HUDEP-2 (cell line): ENCODE results near the gene PTPRN.
"Not testable (repeated sequence)": the region's sequence is repeated elsewhere in the genome, so short reads cannot be mapped to it uniquely, and the experiment has no call there.

Experiments
- DNase-seq, 76 experiments: peaks; one replicate each; lab custom pipeline; 2025; ENCODE audit not compliant: unreplicated experiment in 76 of 76; lab: John Stamatoyannopoulos, UW

Gene PTPRN

GRCh38 chr2:219289195-219289536, 20.0 kb downstream of the PTPRN start:
- no peak for DNase-seq

GRCh38 chr2:219287580-219288265, 21.5 kb downstream of the PTPRN start:
- DNase-seq: peak in 38 of 76 experiments; percentile 8 to 58 (median 26)

DNA sequence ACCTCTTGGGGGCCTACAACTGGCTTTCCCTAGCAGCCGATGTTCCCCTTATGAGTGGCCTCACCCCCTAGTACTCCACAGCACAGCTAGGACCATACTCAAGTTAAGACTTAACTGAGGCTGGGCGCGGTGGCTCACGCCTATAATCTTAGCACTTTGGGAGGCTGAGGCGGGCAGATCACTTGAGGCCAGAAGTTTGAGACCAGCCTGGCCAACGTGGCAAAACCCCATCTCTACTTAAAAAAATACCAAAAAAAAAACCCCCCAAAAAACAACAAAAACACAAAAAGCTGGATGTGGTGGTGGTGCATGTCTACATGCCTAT, 22.1 kb downstream of the PTPRN start:
- not testable (repeated sequence) for DNase-seq

GRCh38 chr2:219286436-219287115, 22.6 kb downstream of the PTPRN start:
- peak in 63 of 76 experiments; percentile 6 to 79 (median 48) for DNase-seq

GRCh38 chr2:219285894-219286425, 23.2 kb downstream of the PTPRN start:
- DNase-seq: peak in 28 of 76 experiments; percentile 4 to 48 (median 29)

- no peak for DNase-seq
These were observed 23.8 kb downstream of the PTPRN start for GRCh38 chr2:219285373-219285735.

GRCh38 chr2:219284501-219285372, 24.5 kb downstream of the PTPRN start:
- no peak for DNase-seq

DNA sequence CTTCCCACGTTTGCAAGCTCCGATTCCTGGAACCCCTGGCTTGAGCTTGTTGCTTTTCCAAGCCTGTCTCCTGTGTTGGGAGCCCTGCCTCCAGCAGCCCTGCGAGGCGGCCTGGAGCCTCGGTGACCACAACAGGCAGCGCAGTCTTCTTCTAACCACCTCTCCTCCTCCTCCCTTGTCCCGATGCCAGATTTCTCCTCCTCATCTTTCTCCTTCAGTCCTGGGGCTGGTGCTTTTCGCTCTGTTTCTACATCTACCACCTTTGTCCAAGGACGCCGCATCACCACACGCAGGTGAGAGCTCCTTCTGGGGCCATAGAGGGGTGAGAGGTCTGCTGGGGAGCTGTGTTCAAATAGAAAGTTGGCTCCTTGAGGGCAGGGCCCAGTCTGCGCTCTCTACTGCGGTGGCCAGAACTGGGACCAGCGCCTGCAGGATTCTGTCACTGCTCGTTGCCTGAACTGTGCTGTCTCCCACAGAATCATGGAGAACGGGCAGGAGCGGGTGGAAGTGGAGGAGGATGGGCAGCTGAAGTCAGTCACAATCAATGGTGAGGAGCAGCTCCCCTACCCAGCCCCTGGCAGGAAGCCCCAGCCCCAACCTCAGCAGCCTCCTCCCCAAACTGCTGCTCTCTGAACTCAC, 26.1 kb downstream of the PTPRN start:
- no peak for DNase-seq

DNA sequence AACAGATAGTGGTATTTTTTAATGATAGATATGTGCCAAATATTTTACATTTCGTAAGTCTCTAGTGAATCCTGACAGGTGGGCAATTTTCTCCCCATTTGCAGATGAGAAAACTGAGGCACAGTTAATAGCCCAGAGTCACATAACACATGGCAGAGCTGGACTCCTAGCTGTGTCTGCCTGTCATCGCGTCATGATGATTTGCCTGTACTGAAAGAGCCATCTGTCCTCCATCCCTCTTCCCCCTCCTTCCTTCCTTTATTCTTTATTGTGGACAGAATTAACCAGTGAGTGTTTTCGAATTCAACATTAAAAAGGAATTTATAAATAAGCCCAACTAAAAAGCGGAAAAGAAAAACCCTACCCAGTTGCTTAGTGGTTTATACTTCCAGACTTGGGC, 26.8 kb downstream of the PTPRN start:
- no peak for DNase-seq

DNA sequence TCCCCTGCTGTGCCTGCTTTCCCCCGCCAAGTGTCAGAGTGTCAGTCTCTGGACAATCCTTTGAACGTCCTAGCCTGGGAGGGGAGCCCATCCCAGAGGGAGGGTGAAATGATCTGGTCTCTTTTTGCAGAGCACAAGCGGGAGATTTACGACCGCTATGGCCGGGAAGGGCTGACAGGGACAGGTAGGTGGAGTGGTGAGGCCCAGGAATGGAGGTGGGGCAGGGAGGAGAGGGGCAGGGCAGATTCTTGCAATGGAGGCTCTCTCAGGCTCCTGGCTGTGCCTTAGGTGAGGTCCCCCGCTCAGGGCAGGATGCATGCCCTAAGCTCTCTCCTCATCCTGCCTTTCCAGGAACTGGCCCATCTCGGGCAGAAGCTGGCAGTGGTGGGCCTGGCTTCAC, 27.6 kb downstream of the PTPRN start:
- DNase-seq: no peak

DNA sequence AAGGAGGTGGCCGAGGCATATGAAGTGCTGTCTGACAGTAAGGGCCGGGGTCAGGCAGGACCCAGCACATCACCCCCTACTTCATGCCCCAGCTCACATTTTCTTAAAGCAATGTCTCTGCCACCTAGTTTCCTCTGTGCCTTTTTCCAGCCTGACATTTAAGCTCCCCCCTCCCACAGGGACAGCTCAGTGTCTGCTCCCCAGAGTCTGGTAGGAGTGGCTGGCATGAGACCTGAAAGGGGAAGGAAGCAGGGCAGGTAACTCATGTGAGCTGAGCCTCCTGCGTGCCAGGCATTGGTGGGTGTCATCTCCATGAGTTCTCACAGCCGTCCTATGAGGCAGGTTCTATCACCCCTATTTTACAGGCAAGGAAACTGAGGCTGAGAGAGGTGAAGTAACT, 28.6 kb downstream of the PTPRN start:
- no peak for DNase-seq

DNA sequence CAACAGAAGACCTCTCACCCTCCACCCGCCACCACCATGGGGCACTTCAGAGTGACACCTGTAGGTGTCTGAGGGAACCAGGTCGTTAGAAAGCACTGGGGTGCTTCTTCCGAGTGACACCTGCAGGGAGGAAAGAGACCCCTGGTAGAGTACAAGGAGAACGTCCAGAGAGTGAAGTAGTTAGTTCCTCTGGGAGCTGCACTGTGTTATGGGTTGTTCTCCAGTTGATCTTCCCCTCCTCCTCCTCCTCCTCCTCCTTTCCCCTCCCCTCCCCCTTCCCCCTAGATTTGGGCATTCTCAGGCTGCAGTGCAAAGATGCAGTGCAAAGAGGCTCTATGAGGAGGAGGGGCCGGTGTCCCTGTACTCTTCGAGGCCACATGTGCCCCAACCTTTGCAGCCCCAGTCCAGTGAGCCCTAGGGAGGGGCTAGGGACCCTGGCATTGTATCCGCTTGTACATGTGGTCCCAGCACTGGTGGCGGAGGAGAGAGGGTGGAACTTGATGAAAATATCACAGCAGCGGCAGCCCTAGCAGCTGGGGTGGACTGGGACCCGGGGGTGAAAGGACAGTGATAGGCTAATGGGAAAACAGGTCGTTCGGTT, 29.2 kb downstream of the PTPRN start:
- peak in 14 of 76 experiments; percentile 9 to 57 (median 40) for DNase-seq

DNA sequence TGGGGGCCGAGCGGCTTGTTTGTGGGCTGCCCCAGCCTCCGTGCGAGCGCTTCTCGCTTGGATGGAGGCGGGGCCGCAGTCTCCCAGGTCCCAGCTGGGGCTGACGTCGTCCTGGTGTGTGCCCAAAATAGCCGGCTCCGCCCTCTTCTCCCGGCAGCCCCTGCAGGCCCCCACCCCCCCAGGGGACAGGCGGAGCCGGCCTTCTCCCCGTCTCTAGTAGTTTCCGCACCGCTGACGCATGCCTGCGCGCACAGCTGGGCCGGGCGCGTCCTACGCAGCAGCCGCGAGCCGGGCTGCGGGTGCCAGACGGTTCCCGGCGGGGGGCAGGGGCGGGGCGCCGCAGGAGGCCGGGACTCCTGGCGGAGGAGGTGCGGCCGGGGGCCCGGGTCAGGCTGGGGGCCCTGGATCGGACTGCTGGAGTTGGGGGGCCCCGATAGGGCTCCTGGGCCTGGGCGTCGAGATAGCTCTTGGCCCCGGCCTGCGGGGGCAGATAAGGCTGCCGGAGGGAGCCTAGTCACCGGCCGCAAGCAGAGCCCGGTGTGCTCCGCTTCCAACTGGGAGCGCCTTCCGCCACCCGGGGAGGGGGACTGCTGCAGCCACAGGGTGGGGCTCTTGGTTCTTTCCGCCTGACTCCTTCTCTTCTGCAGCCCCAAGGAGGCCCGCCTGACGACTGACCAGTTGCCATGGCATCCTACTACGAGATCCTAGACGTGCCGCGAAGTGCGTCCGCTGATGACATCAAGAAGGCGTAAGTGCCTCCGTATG, 29.9 kb downstream of the PTPRN start, which contains the start of gene DNAJB2:
Gene DNAJB2 (plus strand): TSS at position 216 of the 765 bp plus-strand sequence. CDS start 468 bp downstream, at position 684.
- DNase-seq: peak in 75 of 76 experiments; percentile 80 to 100 (median 99)

DNA sequence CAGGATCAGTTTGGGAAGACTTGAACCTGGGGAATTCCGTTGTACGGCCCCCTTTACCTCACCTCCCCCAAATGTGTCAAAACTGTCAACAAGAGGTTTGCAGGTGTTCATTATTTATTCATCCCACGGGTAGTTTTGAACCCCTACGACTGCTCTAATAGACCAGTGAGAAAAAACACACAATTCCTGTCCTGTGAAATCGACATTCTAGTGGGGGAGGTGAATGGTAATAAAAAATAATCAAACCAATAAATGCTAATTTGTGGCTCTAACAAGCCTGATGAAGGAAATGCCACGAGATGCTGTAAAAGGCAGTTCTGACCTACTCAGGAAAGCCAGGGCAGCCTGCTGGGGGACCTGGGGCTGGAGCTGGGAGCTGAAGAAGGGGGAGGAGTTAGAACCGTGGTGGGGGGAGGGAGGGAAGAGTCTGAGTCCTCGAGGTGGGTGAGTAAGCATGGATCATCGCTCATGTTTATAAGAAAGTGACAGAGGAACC, 30.5 kb downstream of the PTPRN start:
- no peak for DNase-seq

DNA sequence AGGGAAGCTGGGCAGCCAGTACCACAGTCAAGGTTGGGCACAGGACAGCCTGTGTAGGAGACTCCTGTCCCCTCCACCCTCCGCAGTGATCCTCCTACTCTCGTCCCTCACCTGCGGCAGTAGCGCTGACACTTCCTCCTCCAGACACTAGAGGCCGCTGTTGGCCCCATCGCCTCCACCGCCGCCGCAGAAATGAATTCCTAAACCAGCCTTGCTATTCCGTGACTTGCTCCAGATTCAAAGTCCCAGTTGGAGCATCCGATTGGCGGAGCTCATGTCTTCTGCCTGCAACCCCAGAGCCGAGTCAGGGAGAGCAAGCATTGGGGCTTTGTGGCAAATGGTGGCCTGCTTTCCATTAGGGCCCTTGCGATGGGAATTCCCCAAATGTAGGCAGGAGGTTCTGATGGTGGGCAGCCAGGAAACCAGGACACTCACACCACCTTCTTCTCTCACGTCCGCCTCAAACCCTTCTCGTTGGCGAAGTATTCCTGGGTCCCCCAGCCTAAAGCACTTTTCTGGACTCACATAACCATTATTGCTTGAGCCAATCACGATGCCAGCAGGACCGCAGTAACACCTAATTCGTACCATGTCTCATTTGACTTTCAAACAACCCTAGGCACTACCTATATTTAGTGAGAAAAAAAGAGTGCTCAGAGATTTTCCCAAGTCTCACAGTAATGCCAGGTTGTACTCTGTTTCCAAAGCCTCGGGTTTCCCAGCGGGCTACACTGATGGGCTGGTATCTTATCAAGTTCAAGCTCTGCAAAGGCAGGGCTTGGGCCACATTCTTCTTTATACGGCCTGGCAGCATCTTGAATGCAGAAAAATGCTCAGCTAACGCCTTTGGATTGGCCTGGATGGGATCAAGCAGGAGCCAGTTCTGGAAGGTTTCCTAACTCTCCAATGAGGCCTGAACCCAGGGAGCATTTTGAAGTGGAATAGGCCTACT, 31.2 kb downstream of the PTPRN start:
- peak in 64 of 76 experiments; percentile 4 to 76 (median 48) for DNase-seq

GRCh38 chr2:219274361-219274921, 34.8 kb downstream of the PTPRN start:
- DNase-seq: no peak

DNA sequence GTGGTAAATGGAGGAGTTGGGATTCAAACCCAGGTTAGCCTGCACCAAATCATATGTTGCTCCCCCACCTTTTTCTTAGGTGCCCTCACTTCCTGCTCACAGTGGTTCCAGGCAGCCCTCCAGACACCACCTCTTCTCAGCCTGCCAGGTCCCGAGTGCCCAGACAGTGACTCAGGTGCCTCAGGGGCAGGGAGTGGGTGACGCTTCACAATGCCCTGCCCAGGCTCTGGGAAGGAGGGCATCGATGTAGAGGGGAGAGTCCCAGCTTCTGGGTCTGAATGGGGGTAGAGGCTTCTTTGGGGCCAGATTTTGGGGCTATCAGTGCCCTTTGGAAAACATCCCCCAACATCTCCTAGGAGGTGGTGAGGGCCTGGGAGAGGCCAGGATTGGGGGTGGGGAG, 35.3 kb downstream of the PTPRN start:
- no peak for DNase-seq

DNA sequence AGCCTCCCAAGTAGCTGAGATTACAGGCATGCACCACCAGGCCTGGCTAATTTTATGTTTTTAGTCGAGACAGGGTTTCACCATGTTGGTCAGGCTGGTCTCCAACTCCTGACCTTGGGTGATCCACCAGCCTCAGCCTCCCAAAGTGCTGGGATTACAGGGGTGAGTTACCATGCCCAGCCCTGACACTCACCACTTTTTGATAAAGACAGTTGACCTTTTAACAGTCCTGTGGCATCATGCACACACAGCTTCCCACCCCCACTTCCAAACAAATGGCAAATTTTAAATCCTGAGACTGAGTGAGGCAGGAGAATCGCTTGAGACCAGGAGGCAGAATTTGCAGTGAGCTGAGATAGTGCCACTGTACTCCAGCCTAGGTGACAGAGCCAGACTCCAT, 36.2 kb downstream of the PTPRN start:
- peak in 13 of 76 experiments; percentile 10 to 51 (median 23) for DNase-seq
